HepG2 (cell line): Measurements from ENCODE around the gene TMEM271.

Source experiments
- SALL1 ChIP-seq: sonication (generic); formaldehyde crosslinking; IDR thresholded peaks from 2 replicates; pipeline ENCODE4 v1.8.0; 2022; ENCODE audit warnings: mild to moderate bottlenecking, missing genetic modification reagents
- ZNF619 ChIP-seq: sonication (generic); formaldehyde crosslinking; IDR thresholded peaks from 2 replicates; pipeline ENCODE4 v1.4.0; 2020; ENCODE audit warnings: mild to moderate bottlenecking, missing genetic modification reagents
- ZNF737 ChIP-seq: sonication (generic); formaldehyde crosslinking; IDR thresholded peaks from 2 replicates; pipeline ENCODE4 v1.5.0; 2020; ENCODE audit warnings: missing genetic modification reagents, mild to moderate bottlenecking, borderline replicate concordance
- ZNF878 ChIP-seq: sonication (generic); formaldehyde crosslinking; IDR thresholded peaks from 2 replicates; pipeline ENCODE4 v1.8.1; 2023; ENCODE audit warnings: mild to moderate bottlenecking, missing genetic modification reagents, moderate library complexity
- TF ChIP-seq, protein P1 (sequence below): sonication (generic); formaldehyde crosslinking; IDR thresholded peaks from 2 replicates; pipeline ENCODE4 v1.5.0; 2020; ENCODE audit warnings: mild to moderate bottlenecking, missing genetic modification reagents, moderate library complexity
- TF ChIP-seq, protein P2 (sequence below): sonication (generic); formaldehyde crosslinking; IDR thresholded peaks from 2 replicates; pipeline ENCODE4 v1.4.0; 2020; ENCODE audit warnings: missing genetic modification reagents
- TF ChIP-seq, protein P3 (sequence below): IDR thresholded peaks from 2 replicates; pipeline ENCODE4 v1.6.1; 2016; ENCODE audit warnings: control low read depth
- TF ChIP-seq, protein P4 (sequence below): sonication (generic); formaldehyde crosslinking; IDR thresholded peaks from 2 replicates; pipeline ENCODE4 v1.4.0; 2020; ENCODE audit warnings: missing genetic modification reagents
- TF ChIP-seq, protein P5 (sequence below): IDR thresholded peaks from 2 replicates; pipeline ENCODE4 v1.6.1; 2016; ENCODE audit warnings: low read depth, missing genetic modification reagents, missing compliant biosample characterization
- TF ChIP-seq, protein P6 (sequence below), 2 experiments: sonication (generic) in 1 of 2; formaldehyde crosslinking in 1 of 2; IDR thresholded peaks; 2 replicates each; pipeline versions ENCODE4 v1.5.1 to v1.6.1; 2011 to 2020; ENCODE audit warnings: borderline replicate concordance in 1 of 2, low read depth in 1 of 2, low read length in 1 of 2, mild to moderate bottlenecking in 1 of 2, missing genetic modification reagents in 1 of 2, moderate library complexity in 1 of 2

GRCh38 chr4:560061-560460, 16.0 kb downstream of the TMEM271 start:
- TF ChIP-seq, protein P1, sequence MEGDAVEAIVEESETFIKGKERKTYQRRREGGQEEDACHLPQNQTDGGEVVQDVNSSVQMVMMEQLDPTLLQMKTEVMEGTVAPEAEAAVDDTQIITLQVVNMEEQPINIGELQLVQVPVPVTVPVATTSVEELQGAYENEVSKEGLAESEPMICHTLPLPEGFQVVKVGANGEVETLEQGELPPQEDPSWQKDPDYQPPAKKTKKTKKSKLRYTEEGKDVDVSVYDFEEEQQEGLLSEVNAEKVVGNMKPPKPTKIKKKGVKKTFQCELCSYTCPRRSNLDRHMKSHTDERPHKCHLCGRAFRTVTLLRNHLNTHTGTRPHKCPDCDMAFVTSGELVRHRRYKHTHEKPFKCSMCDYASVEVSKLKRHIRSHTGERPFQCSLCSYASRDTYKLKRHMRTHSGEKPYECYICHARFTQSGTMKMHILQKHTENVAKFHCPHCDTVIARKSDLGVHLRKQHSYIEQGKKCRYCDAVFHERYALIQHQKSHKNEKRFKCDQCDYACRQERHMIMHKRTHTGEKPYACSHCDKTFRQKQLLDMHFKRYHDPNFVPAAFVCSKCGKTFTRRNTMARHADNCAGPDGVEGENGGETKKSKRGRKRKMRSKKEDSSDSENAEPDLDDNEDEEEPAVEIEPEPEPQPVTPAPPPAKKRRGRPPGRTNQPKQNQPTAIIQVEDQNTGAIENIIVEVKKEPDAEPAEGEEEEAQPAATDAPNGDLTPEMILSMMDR, result no peak
- TF ChIP-seq, protein P2, sequence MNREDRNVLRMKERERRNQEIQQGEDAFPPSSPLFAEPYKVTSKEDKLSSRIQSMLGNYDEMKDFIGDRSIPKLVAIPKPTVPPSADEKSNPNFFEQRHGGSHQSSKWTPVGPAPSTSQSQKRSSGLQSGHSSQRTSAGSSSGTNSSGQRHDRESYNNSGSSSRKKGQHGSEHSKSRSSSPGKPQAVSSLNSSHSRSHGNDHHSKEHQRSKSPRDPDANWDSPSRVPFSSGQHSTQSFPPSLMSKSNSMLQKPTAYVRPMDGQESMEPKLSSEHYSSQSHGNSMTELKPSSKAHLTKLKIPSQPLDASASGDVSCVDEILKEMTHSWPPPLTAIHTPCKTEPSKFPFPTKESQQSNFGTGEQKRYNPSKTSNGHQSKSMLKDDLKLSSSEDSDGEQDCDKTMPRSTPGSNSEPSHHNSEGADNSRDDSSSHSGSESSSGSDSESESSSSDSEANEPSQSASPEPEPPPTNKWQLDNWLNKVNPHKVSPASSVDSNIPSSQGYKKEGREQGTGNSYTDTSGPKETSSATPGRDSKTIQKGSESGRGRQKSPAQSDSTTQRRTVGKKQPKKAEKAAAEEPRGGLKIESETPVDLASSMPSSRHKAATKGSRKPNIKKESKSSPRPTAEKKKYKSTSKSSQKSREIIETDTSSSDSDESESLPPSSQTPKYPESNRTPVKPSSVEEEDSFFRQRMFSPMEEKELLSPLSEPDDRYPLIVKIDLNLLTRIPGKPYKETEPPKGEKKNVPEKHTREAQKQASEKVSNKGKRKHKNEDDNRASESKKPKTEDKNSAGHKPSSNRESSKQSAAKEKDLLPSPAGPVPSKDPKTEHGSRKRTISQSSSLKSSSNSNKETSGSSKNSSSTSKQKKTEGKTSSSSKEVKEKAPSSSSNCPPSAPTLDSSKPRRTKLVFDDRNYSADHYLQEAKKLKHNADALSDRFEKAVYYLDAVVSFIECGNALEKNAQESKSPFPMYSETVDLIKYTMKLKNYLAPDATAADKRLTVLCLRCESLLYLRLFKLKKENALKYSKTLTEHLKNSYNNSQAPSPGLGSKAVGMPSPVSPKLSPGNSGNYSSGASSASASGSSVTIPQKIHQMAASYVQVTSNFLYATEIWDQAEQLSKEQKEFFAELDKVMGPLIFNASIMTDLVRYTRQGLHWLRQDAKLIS, result no peak
- no peak for TF ChIP-seq ZNF737
- TF ChIP-seq SALL1 (CRISPR knock-in tag), result no peak
- TF ChIP-seq, protein P3, sequence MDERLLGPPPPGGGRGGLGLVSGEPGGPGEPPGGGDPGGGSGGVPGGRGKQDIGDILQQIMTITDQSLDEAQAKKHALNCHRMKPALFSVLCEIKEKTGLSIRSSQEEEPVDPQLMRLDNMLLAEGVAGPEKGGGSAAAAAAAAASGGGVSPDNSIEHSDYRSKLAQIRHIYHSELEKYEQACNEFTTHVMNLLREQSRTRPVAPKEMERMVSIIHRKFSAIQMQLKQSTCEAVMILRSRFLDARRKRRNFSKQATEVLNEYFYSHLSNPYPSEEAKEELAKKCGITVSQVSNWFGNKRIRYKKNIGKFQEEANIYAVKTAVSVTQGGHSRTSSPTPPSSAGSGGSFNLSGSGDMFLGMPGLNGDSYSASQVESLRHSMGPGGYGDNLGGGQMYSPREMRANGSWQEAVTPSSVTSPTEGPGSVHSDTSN, result no peak
- no peak for TF ChIP-seq ZNF619 (CRISPR knock-in tag)
- TF ChIP-seq ZNF878, result no peak
- TF ChIP-seq, protein P4, sequence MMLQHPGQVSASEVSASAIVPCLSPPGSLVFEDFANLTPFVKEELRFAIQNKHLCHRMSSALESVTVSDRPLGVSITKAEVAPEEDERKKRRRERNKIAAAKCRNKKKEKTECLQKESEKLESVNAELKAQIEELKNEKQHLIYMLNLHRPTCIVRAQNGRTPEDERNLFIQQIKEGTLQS (CRISPR knock-in tag), result no peak
- TF ChIP-seq, protein P5, sequence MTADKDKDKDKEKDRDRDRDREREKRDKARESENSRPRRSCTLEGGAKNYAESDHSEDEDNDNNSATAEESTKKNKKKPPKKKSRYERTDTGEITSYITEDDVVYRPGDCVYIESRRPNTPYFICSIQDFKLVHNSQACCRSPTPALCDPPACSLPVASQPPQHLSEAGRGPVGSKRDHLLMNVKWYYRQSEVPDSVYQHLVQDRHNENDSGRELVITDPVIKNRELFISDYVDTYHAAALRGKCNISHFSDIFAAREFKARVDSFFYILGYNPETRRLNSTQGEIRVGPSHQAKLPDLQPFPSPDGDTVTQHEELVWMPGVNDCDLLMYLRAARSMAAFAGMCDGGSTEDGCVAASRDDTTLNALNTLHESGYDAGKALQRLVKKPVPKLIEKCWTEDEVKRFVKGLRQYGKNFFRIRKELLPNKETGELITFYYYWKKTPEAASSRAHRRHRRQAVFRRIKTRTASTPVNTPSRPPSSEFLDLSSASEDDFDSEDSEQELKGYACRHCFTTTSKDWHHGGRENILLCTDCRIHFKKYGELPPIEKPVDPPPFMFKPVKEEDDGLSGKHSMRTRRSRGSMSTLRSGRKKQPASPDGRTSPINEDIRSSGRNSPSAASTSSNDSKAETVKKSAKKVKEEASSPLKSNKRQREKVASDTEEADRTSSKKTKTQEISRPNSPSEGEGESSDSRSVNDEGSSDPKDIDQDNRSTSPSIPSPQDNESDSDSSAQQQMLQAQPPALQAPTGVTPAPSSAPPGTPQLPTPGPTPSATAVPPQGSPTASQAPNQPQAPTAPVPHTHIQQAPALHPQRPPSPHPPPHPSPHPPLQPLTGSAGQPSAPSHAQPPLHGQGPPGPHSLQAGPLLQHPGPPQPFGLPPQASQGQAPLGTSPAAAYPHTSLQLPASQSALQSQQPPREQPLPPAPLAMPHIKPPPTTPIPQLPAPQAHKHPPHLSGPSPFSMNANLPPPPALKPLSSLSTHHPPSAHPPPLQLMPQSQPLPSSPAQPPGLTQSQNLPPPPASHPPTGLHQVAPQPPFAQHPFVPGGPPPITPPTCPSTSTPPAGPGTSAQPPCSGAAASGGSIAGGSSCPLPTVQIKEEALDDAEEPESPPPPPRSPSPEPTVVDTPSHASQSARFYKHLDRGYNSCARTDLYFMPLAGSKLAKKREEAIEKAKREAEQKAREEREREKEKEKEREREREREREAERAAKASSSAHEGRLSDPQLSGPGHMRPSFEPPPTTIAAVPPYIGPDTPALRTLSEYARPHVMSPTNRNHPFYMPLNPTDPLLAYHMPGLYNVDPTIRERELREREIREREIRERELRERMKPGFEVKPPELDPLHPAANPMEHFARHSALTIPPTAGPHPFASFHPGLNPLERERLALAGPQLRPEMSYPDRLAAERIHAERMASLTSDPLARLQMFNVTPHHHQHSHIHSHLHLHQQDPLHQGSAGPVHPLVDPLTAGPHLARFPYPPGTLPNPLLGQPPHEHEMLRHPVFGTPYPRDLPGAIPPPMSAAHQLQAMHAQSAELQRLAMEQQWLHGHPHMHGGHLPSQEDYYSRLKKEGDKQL, result no peak
- TF ChIP-seq, protein P6, sequence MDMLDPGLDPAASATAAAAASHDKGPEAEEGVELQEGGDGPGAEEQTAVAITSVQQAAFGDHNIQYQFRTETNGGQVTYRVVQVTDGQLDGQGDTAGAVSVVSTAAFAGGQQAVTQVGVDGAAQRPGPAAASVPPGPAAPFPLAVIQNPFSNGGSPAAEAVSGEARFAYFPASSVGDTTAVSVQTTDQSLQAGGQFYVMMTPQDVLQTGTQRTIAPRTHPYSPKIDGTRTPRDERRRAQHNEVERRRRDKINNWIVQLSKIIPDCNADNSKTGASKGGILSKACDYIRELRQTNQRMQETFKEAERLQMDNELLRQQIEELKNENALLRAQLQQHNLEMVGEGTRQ (IDR thresholded peaks at IDR 0.05; ENCODE audit: low read depth, low read length), result no peak
- TF ChIP-seq, protein P6 (CRISPR knock-in tag; IDR thresholded peaks at IDR 0.05; ENCODE audit: borderline replicate concordance), result no peak
